ENCODE results near the gene GLIS2.

Gene GLIS2

DNA sequence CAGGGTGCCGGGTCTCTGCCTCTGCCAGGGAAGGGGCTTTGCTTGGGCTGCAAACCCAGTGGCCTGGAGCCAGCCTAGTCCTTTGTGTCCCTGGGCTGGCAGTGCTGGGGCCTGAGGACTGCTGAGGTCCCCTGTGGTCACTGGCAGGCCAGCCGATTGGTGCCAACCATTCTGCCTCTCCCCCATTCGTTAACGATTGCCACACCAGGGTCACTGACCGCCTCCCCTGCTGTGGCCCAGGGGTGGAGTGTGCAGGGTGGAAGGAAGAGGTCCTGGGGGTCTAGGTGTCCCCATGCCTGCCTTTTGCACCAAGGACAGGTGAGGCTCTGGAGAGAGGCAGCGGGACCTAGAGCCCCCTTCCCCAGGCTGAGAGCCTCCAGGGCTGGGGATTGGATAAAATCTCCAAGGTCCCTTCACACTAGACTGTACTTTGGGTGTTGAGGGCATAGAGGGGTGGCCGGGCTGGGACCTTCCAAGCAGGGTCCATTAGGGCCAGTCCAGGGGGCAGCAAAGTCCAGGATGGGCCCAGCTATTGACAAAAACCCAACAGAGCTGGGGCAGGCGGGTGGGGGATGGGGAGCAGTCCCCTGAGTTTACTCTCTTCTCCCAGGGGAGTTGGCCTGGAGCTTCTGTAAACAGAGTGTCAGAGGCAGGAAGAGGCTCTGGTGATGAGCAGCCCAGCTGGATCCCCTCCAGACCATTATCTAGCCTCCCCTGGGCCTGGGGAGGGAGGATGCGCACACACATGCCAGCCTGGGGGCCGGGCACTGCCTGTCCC is 56.9 kb downstream of the GLIS2 start:
- DNase-seq: no peak

DNA sequence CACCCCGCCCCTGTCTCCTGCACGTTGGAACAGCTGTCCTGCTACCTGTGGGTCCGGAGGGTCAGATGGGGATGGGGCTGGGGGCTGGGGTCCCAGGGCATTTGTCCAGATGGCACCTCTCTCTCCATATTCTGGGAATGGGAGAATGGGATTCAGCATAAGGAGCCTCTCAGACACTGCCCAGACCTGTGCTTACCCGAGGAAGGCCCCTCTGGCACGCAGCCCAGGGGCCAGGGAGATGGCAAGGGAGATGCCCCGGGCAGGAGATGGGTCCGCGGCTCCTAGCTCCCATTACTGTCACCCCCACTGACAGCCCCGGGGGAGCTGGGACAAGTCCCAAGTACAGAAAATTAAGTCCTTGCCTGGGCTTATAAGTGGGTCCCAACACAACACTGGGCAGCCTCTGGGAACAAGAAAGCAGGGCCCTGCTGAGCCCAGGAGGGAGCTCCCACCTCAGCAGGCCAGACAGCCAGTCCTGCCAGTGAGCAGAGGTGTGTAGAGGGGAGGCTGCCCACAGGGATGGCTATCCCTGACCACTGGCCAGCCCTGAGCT is 57.6 kb downstream of the GLIS2 start:
- no peak for DNase-seq

DNA sequence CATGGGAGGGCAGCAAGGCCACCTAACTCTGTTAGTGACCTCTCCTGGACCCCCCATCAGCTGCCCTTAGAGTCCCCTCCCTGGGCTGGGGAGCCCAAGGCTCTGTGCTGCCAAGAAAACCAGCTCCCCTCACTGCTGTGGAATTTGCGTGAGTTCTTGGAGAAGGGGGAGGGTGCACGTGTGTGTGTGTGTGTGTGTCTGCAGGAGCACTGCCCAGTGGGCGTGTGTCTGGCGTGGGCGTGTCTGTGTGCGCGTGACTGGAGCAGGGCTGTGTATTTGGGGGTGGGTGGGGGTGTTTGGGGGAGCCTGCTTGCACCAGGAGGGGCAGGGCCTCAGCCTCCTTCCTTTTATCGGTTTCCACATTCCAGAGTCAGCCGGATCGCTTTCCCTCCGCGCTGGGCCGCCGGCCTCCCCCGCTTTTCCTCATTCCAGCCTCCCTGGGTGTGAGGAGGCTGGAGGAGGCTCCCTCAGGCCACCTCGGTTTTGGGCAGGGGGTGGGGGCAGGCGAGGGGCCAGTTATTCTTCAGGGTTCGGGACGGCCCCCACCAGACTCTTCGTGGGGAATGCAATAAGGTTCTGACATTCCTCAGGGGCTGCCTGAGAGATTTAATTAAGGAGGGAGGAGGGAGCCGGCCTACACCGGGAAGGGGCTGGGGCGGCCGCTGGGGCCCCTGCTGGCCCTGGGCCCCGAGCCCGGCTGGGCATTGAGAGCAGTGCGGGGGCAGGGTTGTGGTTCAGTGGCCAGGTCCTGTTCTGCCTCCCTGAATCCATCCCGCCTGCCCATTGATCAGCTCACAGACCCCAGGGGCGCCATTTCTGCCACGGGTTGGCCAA is 58.3 kb downstream of the GLIS2 start:
- no peak for DNase-seq

DNA sequence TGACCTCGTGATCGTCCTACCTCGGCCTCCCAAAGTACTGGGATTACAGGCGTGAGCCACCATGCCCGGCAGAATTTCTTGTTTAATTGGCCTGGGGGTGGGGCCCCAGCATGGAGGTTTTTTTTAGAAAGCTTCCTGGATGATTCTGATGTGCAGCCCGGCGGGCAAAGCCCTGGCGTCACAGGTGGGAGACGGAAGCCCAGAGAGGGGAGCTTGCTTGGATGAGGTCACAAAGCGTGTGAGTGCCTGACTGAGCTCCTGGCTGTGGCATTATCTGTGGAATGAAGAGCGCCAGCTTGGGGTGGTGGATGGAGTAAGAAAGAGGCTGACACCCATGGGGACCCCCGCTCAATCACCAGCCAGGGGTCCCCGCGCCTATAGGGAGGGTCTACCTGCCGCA is 59.9 kb downstream of the GLIS2 start:
- DNase-seq: no peak

- no peak for DNase-seq
These were observed 60.4 kb downstream of the GLIS2 start for GRCh38 chr16:4376126-4376892.

- no peak for DNase-seq
These were observed 61.2 kb downstream of the GLIS2 start for GRCh38 chr16:4376893-4377572.

GRCh38 chr16:4377573-4378154 is 61.8 kb downstream of the GLIS2 start:
- no peak for DNase-seq

DNA sequence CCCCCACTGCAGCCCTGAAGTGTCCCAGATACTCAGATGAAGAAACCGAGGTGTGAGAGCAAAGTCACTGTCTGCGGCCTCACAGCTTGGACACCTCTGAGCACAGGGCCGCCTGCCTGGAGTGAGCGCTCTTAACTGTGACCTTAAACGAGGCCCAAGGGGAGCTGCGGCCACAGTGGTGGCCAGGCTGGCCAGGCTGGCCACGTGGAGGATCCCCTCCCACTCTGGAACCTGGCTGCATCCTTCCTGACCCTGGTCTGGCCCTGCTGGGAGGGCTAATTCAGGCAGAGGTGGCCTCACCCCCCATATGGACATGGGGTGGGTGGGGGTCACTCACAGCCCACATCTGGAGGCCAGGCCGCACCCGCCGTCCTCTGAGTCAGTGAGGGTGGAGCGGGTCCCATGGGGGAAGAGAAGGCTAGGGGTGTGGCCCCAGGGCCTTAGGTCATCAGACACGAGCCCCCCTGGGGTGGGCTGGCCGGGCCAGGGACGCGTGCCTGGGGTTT is 62.3 kb downstream of the GLIS2 start:
- no peak for DNase-seq

DNA sequence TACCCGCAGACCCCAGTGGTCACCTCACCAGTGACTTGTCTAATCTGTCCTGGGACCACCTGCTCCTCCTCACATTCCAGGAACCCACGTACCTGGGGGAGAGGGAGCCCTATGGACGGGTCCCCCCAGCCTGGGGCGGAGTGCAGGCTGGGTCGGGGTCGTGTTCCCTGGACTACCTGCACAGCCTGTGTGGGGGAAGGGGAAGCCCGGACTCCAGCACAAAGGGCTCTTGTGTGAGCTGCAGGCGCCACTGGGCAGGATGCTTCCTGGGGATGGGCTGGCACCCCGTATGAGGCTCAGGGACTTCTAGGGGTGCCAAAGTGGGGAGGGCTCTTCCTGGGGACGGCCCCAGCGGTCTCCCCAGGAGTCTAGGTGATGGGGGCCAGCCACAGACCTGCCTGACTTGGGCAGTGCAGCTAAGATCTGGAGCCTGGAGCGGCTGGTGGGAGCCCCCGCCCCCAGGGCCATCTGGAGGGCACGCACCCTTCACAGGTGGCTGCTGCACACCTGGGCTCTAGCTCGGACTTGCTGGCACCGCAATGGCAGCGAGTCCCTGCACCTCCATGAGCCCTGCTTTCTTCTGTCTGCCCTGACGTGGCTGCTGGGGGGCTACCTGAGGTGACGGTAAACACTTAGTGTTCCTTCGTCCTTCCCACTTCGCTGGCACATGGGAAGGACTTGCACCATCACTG is 63.3 kb downstream of the GLIS2 start:
- no peak for DNase-seq

DNA sequence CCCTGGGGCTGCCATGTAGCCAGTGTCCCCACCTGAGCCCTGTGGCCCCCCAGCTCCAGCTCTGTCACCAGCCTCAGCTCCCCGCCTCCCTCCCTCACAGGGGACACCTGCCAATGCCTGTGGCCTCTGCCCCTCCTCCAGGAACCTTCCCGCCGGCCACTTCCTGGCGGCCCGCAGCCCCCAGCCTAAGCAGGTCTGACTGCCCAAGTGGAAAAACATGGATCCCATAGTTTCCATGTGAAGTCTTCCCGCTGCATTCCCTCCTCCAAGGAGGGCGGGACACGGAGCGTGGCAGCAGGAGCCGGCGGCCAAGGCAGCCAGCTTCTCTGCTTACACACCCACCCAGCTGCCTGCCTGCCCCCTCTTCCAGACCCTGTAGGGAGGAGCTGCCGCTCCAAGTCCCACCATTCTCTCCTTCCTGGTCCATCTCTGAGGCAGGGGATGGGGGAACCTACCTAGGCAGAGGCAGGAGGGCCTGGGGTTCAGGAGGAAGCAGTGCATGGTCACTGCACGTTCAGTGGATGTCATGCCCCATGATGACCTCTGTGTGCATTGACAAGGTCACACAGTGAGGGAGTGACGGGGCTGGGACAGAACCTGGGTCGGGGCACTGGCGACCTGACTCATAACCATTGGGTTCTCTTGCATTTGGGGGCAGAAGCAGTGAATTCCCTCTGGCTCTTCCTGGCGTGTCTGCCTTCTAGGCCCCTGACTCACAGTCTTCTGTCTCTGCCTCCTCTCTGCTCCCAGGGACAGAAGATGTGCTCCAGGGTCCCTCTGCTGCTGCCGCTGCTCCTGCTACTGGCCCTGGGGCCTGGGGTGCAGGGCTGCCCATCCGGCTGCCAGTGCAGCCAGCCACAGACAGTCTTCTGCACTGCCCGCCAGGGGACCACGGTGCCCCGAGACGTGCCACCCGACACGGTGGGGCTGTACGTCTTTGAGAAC is 64.5 kb downstream of the GLIS2 start:
- DNase-seq: no peak

DNA sequence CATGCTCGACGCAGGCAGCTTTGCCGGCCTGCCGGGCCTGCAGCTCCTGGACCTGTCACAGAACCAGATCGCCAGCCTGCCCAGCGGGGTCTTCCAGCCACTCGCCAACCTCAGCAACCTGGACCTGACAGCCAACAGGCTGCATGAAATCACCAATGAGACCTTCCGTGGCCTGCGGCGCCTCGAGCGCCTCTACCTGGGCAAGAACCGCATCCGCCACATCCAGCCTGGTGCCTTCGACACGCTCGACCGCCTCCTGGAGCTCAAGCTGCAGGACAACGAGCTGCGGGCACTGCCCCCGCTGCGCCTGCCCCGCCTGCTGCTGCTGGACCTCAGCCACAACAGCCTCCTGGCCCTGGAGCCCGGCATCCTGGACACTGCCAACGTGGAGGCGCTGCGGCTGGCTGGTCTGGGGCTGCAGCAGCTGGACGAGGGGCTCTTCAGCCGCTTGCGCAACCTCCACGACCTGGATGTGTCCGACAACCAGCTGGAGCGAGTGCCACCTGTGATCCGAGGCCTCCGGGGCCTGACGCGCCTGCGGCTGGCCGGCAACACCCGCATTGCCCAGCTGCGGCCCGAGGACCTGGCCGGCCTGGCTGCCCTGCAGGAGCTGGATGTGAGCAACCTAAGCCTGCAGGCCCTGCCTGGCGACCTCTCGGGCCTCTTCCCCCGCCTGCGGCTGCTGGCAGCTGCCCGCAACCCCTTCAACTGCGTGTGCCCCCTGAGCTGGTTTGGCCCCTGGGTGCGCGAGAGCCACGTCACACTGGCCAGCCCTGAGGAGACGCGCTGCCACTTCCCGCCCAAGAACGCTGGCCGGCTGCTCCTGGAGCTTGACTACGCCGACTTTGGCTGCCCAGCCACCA is 65.4 kb downstream of the GLIS2 start:
- DNase-seq: no peak

DNA sequence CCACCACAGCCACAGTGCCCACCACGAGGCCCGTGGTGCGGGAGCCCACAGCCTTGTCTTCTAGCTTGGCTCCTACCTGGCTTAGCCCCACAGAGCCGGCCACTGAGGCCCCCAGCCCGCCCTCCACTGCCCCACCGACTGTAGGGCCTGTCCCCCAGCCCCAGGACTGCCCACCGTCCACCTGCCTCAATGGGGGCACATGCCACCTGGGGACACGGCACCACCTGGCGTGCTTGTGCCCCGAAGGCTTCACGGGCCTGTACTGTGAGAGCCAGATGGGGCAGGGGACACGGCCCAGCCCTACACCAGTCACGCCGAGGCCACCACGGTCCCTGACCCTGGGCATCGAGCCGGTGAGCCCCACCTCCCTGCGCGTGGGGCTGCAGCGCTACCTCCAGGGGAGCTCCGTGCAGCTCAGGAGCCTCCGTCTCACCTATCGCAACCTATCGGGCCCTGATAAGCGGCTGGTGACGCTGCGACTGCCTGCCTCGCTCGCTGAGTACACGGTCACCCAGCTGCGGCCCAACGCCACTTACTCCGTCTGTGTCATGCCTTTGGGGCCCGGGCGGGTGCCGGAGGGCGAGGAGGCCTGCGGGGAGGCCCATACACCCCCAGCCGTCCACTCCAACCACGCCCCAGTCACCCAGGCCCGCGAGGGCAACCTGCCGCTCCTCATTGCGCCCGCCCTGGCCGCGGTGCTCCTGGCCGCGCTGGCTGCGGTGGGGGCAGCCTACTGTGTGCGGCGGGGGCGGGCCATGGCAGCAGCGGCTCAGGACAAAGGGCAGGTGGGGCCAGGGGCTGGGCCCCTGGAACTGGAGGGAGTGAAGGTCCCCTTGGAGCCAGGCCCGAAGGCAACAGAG is 66.3 kb downstream of the GLIS2 start:
- no peak for DNase-seq

DNA sequence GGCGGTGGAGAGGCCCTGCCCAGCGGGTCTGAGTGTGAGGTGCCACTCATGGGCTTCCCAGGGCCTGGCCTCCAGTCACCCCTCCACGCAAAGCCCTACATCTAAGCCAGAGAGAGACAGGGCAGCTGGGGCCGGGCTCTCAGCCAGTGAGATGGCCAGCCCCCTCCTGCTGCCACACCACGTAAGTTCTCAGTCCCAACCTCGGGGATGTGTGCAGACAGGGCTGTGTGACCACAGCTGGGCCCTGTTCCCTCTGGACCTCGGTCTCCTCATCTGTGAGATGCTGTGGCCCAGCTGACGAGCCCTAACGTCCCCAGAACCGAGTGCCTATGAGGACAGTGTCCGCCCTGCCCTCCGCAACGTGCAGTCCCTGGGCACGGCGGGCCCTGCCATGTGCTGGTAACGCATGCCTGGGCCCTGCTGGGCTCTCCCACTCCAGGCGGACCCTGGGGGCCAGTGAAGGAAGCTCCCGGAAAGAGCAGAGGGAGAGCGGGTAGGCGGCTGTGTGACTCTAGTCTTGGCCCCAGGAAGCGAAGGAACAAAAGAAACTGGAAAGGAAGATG is 67.0 kb downstream of the GLIS2 start:
- no peak for DNase-seq

DNA sequence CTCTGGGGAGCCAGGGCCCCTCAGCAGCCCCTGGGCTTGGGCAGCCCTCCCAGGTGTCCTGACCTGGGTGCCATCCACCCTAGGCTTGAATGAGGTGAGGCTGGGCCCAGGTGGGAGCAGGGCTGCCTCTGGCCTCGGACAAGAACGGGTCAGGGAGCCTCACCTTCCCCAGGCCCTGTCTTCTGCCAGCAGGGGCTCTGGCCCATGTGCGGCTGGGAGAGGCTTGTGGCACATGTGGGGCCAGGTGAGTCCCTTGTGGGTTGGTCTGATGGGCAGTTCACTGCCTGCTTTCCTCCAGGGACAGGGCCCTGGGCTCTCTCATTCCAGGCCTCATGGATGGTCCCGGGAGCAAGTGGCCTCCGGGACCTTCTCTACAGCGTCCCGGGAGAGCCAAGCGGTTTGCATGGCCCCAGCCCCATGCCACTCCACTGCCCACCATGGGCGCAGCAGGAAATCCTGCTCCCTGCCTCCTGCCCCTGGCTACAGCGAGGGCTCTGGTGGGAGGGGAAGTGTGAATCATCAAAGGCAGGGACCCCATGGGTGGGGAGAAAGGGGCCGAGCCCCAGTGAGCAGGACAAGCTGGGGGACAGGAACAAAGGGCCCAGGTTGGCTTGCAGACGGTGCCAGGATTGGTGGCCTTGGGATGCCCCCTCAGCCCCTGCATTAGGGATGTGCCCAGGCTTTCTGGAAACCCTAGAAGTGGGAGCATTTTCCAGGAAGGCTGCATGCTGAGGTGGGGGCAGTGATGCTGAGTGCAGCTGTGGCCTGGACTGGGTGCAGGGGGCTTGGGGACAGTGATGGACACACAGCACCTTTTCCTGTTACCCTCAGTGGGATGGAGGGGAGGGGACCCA is 68.0 kb downstream of the GLIS2 start:
- DNase-seq: no peak

DNA sequence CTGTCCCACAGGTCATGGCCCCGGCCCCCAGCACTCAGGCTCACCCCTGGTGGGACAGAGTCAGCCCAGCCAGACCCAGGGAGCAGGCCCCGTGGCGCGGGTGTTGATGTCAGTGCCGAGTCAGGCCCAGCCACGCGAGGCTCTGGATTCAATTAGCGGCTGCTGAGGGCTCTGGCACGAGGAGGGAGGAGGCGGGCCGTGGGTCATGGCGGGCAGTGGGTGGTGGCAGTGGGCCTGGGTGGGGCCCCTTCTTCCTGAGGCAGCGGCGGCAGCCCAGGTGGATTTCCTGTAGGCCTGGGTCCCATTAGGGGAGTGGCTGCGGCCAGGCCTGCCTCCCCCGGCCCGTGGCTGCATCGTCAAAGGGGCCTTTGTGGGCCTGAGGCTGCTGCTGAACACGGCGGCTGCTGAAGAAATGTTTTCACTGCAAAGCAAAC is 68.7 kb downstream of the GLIS2 start:
- DNase-seq: no peak

DNA sequence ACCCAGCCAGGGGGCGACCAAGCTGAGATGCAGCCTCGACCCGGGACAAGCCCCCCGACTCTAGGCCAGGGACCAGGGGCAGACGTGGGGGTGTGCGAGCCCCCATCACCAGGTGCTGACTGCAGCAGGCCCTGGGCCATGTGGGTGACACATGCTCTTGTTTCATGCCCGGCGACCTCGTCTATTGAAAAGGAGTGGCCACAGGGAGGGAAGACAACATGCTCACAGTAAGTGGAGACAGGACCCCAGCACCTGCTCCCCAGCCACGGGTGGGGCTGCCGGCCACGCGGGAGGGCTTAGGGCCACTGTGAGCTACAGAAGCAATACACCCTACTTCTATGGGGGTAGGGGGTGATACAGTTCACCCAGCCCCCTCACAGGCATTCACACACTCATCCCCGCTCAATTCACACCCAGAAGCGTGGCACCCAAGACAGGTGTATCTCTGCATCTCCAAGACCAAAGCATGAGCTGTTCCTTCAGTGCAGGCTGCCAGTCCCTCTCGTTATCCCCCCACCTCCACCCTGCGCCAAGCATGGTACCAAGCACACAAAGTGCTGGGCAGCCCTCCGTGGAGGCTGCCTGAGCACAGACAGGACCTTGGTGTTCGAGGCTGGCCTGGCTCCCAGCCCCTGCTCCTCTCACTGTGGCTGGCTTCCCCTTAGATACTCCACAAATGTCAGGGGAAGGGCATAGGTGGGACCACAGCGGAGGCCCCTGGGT is 69.4 kb downstream of the GLIS2 start:
- DNase-seq: no peak

Data from activated T-cell treated with anti-CD3 and anti-CD28 coated beads, Interleukin-2, amount 50 U/mL, for 1 hour (primary cell).